ENCODE measurements around the gene GOLGA6L26.
"Not testable (repeated sequence)": the region's sequence is repeated elsewhere in the genome, so short reads cannot be mapped to it uniquely, and the experiment has no call there.

- TF ChIP-seq CTCF (IDR thresholded peaks at IDR 0.05); POLR2A (IDR thresholded peaks at IDR 0.05); POLR2AphosphoS5 (IDR thresholded peaks at IDR 0.05; ENCODE audit: insufficient read depth in 1 of 2, low read depth in 1 of 2): not testable (repeated sequence)
These were observed 22.8 kb downstream of the GOLGA6L26 start for GRCh38 chr15:23311233-23311632.

All from vagina (tissue), 2 donors.